Psoas muscle (tissue), 8 donors: ENCODE results near the gene CAVIN2. TPM values are rescaled to one million over a fixed set of nuclear protein-coding genes. Genes with fewer than 3 reads are reported as not detected.

Experiments
- ATAC-seq, 4 donors: fragments of 200-7000 bp; cut with Tn5 transposase; one replicate each; pipeline ENCODE4 v1.9.1; 2020; ENCODE audit warnings: moderate library complexity in 3 of 4, mild to moderate bottlenecking in 2 of 4
- DNase-seq, 2 donors: peaks; one replicate each; pipeline ENCODE4 v3.0.0-alpha.2; 2020
- H3K27ac ChIP-seq: fragments of 200-600 bp; one replicate; pipeline ENCODE4 v1.8.0; 2022
- H3K27me3 ChIP-seq, 3 donors: fragments of 200-600 bp in 1 of 3; one replicate each; pipeline versions ENCODE4 v1.6.1 to v1.8.0; 2013 to 2022; ENCODE audit warnings: low read length in 2 of 3, mild to moderate bottlenecking in 2 of 3, moderate library complexity in 1 of 3; ENCODE audit not compliant: insufficient read depth in 3 of 3
- H3K36me3 ChIP-seq, 2 donors: fragments of 200-600 bp in 1 of 2; one replicate each; pipeline versions ENCODE4 v1.6.1 to v1.8.0; 2013 to 2022; ENCODE audit warnings: low read depth in 1 of 2, mild to moderate bottlenecking in 1 of 2, moderate library complexity in 1 of 2; ENCODE audit not compliant: insufficient read depth in 1 of 2
- H3K4me1 ChIP-seq: fragments of 200-600 bp; one replicate; pipeline ENCODE4 v1.8.0; 2022
- H3K4me3 ChIP-seq: fragments of 200-600 bp; one replicate; pipeline ENCODE4 v1.8.0; 2022; ENCODE audit warnings: mild to moderate bottlenecking
- H3K9me3 ChIP-seq: fragments of 200-600 bp; one replicate; pipeline ENCODE4 v1.8.0; 2022
- WGBS, 3 donors: extraction: QIAGEN DNeasy Blood & Tissue Kit; methylation state at CpG; one replicate each; pipeline versions ENCODE4 v1.1.6 to v1.1.7; 2013; 5-methylcytosine and 5-hydroxymethylcytosine counted together
- intact Hi-C, 2 donors: fragments of 100-400 bp; cut with DNase I; formaldehyde crosslinking; loops; one replicate each; pipeline versions ENCODE4 v1.11.0 to v1.14.2; 2022
- polyA plus RNA-seq, 3 donors: library from polyadenylated mRNA; stranded (reverse); fragments of 200-250 nt; gene quantifications; one replicate each; pipeline ENCODE4 v1.2.3, GENCODE V29; 2013
- total RNA-seq, 4 donors: library from RNA; stranded (reverse); fragmentation: NEBNext Ultra II Directional in 2 of 4; extraction: Animal tissue kit (Norgen Biotek cat#: 25700) in 2 of 4; gene quantifications; one replicate each; pipeline versions ENCODE4 v1.2.1 to v1.2.4, GENCODE V29; 2021 to 2023
- TF ChIP-seq, protein P1 (sequence below): fragments of 200-600 bp; IDR thresholded peaks from one replicate; pipeline ENCODE4 v1.8.0; 2022; ENCODE audit warnings: antibody characterized with exemption
- donor health status: healthy with polysubstance abuse.
- donor health status: DM: no; HTN: no; CAD: no; lungs with moderate emphysema.
- donor health status: Bipolar disorder and iron deficiency.
- donor health status: healthy.
- donor health status: DM: yes; HTN: yes; CAD: no.
- donor health status: DM: no; HTN: no; CAD: no.
- donor health status: DM: no; HTN: no; CAD: no.
- donor health status: DM: yes; HTN: yes; CAD: no.

Gene CAVIN2
- total and polyA plus RNA-seq, 7 donors, result 15.9 to 38.7 (median 25.5) TPM

DNA sequence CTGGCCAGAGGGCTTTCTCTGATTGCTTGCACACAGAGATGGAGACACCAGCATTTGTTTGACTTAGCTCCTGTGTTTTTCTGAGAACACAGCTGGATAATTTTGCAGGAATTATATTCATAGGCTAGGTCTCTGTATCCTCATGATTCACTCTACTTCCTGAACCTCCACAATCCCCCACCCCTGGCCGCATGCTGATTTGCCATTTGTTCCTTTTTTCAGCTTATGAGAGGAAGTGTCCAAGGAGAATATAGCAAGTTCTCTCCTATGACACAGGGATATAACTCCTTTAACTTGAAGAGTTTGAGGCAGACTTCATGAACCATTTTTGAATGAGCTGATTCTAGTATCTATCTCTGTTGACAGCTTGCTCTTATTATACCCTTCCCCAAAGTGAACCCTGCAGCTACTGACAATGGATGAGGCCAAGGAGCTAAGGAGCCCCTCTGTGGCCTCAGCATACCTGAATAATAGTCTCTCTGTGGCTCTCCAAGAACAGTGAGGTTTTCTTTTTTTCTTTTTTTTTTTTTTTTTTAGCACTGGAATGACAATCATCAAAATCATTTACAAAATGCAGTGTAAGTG lies 15.4 kb downstream of the CAVIN2 start:
- TF ChIP-seq, protein P1, sequence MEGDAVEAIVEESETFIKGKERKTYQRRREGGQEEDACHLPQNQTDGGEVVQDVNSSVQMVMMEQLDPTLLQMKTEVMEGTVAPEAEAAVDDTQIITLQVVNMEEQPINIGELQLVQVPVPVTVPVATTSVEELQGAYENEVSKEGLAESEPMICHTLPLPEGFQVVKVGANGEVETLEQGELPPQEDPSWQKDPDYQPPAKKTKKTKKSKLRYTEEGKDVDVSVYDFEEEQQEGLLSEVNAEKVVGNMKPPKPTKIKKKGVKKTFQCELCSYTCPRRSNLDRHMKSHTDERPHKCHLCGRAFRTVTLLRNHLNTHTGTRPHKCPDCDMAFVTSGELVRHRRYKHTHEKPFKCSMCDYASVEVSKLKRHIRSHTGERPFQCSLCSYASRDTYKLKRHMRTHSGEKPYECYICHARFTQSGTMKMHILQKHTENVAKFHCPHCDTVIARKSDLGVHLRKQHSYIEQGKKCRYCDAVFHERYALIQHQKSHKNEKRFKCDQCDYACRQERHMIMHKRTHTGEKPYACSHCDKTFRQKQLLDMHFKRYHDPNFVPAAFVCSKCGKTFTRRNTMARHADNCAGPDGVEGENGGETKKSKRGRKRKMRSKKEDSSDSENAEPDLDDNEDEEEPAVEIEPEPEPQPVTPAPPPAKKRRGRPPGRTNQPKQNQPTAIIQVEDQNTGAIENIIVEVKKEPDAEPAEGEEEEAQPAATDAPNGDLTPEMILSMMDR, result no peak
- intact Hi-C loops, result no loop called here
- Histone ChIP-seq H3K27ac (no peak overlapping the region), H3K36me3 (peaks cover 0 to 4% of the 10 kb centered on the region in 2 donors), H3K27me3 (no peaks in the 10 kb centered on the region), H3K4me3 (no peak overlapping the region), H3K9me3 (no peaks in the 10 kb centered on the region), H3K4me1 (peaks cover 2% of the 10 kb centered on the region)
- 64 to 78% (median 66%) methylated on average over 1 of the region's 1 CpG for WGBS, 3 donors
- ATAC-seq, result no peak
- no peak for DNase-seq

DNA sequence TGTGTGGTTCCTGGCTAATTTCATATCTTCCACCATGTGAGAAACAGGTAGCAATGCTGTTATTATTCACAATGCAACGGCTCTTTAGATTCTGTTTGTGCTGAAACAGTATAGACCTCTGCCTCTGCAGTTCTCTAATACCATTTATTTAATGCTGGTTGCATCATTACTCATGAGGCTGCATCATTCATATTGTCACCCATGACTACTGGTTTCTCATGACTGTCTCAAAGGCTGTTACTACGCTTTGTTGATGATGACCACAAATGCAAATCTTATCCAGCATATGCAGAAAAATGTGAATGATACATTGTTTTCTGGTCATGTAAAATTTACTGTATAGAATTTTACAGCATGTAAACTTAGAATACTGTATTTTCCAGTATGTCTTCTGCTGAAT lies 22.5 kb downstream of the CAVIN2 start:
- intact Hi-C loops, result no loop called here
- Histone ChIP-seq H3K27me3 (peaks cover 0 to 2% (median 0%) of the 10 kb centered on the region in 3 donors), H3K27ac (no peak overlapping the region), H3K9me3 (no peaks in the 10 kb centered on the region), H3K4me1 (no peaks in the 10 kb centered on the region), H3K36me3 (no peaks in the 10 kb centered on the region), H3K4me3 (no peak overlapping the region)
- TF ChIP-seq, protein P1, result no peak
- WGBS, 3 donors, result 93 to 97% (median 94%) methylated on average over 2 of the region's 2 CpGs
- DNase-seq (no peak), ATAC-seq (no peak)

- no peaks in the 10 kb centered on the region for H3K4me1 ChIP-seq
- H3K9me3 ChIP-seq, result no peaks in the 10 kb centered on the region
- DNase-seq, result no peak
- no peak for ATAC-seq
- intact Hi-C loops, result no loop called here
- H3K36me3 ChIP-seq, result no peaks in the 10 kb centered on the region
- 58 to 85% (median 62%) methylated on average over 1 of the region's 1 CpG for WGBS, 3 donors
- H3K27ac ChIP-seq, result no peak overlapping the region
- no peak overlapping the region for H3K4me3 ChIP-seq
- peaks cover 0 to 2% (median 0%) of the 10 kb centered on the region in 3 donors for H3K27me3 ChIP-seq
- TF ChIP-seq, protein P1, result no peak
Measured at GRCh38 chr2:191821078-191821477, 25.8 kb downstream of the CAVIN2 start.

DNA sequence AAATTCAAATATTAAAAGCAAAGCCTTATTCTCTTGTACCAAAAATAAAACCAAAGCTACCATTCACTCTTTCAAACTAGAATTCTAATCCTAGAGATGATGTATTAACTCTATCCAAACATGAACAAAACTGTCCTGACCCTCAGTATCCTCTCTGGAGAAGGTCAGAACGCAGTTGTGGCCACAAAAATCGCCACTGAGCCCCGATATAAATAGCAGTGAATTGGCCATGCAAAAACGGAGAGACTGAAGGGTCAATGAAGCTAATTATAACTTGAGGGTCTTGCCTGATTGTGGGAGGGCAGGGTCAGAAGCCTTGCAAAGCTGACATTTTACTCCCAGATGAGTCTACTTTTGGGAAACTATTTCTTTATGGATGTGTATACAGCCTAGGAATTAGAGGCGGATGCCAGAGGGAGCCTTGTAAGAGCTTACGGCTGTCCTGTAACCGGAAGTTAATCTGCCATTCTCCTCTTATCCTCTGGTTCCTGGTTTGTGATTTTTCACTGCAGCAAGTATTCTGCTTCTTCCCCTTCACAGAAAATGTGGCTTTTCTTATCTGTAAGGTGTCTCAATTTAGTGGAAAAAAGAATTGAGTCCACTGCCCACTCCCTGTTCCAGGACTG lies 28.1 kb downstream of the CAVIN2 start:
- Histone ChIP-seq H3K4me3 (no peak overlapping the region), H3K27me3 (peaks cover 0 to 2% (median 0%) of the 10 kb centered on the region in 3 donors), H3K9me3 (no peaks in the 10 kb centered on the region), H3K36me3 (no peaks in the 10 kb centered on the region), H3K27ac (no peak overlapping the region), H3K4me1 (no peaks in the 10 kb centered on the region)
- DNase-seq, result no peak
- TF ChIP-seq, protein P1, result no peak
- no peak for ATAC-seq
- intact Hi-C loops, result no loop called here
- WGBS, 3 donors, result 69 to 81% (median 70%) methylated on average over 7 of the region's 7 CpGs
